HG02938 (cell line): Measurements from ENCODE around the gene SLFN12.
"Not testable (repeated sequence)": the region's sequence is repeated elsewhere in the genome, so short reads cannot be mapped to it uniquely, and the experiment has no call there.

Experiments
- ATAC-seq: cut with Tn5 transposase; IDR thresholded peaks from one replicate; pipeline ENCODE4 v1.9.1; 2021; ENCODE audit warnings: mild to moderate bottlenecking, moderate library complexity; ENCODE audit not compliant: unreplicated experiment

The SLFN12 gene

DNA sequence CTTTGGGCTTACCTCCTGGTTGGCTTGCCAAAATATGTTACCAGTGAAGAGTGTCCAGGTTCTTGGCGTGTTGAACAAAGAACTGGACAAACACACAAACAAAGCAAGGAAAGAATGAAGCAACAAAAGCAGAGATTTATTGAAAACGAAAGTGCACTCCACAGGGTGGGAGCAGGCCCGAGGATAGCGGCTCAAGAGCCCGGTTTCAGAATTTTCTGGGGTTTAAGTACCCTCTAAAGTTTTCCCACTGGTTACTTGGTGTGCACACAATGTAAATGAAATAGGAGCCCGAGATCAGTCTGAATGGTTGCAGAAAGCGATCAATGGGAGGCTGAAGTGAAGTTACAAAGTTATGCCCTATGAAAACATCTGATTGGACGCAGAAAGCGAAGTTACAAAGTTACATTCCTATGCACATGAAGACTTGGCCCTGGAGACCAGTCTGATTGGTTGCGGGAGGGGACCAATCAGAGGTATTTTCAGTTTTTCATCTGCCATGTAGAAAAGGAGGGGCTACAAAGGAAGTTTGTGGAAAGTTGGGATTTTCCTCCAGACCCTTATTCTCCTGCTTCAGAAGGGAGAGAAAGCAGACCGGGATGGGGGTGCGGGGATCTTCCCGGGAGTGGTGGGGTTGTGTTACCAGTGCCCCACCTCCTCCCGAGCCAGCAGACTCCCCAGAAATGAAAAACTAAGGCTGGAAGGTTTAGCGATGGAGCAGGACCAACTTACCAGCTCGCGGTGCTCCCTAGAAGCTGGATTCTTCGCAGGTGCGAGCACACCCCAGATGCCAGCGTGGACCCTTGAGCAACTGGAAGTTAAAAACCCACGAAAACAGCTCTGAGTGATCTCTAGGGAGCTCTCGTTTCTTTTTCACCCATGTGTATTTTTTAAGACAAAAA lies at the start of gene SLFN12:
SLFN12 (minus strand) TSS at position 325 of the 899 bp plus-strand sequence. CDS start 9,472 bp downstream, outside the sequence.
- no peak for ATAC-seq

DNA sequence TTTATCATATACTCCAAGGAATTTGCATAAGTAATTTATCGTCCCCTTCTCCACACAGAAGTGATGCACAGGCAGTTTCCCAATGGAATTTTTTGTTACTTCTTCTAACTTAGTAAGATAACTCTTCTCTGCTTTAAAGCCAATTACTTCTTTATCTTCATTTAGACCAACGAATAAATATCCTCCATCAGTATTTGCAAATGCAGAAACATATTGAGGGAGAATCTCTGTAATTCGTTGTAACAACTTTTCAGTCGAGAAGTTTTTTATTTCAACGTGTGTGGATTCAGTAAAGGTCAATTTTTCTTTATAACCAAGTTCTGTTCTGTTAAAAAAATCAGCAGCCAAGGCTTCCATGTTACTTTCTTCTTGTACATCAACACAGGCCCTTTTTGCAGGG lies 47.0 kb upstream of the SLFN12 start:
- no peak for ATAC-seq

GRCh38 chr17:35477248-35477647 lies 44.9 kb upstream of the SLFN12 start:
- no peak for ATAC-seq

GRCh38 chr17:35476283-35476820 lies 44.1 kb upstream of the SLFN12 start:
- ATAC-seq = no peak

DNA sequence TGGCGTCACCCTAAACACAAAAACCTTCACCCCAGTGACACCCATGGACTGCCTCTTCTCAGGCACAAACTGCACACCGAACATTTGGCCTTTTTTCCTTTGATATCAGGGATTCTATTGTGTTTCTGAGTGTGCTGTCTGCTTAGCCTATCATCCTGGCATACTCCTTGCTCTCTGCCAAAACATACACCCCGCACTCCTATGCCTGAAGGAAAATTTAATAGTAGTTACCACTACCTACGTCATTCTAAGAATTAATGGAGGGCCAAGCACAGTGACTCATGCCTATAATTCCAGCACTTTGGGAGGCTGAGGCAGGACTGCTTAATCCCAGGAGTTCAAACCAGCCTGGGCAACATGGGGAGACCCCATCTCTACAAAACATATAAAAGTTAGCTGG lies 36.2 kb upstream of the SLFN12 start:
- ATAC-seq = no peak

GRCh38 chr17:35467824-35468223 lies 35.5 kb upstream of the SLFN12 start:
- ATAC-seq = no peak

GRCh38 chr17:35460354-35460851 lies 28.1 kb upstream of the SLFN12 start:
- no peak for ATAC-seq

DNA sequence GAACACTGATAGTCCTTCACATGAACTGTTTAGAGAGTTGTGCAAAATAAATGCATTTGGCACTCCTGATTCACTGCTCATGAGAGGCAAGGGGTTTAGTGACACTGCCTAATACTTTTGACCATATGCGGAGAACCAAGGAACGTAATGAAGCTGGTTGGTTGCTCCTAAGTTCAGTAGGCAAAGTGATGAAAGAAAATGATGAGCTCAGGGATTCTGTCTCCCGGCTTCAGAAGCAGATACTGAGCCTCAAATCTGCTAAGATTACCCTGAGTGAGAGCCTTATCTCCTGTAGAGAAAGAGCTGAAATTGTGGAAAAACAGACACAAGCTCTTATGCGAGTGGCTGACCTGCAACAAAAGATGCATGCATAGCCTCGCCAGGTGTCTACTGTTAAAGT lies 21.7 kb upstream of the SLFN12 start:
- not testable (repeated sequence) for ATAC-seq

DNA sequence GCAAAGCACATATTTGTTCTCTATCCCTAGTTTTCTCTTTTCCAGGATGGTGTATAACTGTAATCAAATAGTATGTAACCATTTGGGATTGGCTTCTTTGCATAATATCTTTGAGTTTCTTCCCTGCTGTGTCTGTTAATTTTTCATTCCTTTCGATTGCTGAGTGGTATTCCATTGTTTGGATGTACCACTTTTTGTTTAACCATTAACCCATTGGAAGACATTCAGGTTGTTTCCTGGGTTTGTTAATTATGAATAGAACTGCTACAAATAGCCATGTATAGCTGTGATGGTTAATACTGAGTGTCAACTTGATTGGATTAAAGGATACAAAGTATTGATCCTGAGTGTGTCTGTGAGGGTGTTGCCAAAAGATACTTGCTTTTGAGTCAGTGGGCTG lies 20.9 kb upstream of the SLFN12 start:
- ATAC-seq = no peak

GRCh38 chr17:35449371-35449931 lies 17.2 kb upstream of the SLFN12 start:
- ATAC-seq = peak; percentile 36

DNA sequence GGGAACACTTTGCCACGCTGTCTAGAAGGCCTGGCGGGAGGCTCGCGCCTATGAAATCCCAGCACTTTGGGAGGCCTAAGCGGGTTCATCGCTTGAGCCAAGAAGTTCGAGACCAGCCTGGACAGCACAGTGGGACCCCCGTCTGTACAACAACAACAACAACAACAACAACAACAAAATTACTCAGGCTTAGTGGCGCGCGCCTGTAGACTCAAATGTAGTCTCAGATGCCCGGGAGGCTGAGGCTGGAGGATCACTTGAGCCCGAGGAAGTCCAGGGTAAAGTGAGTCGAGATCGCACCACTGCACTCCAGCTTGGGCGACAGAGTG lies 16.6 kb upstream of the SLFN12 start:
- no peak for ATAC-seq

DNA sequence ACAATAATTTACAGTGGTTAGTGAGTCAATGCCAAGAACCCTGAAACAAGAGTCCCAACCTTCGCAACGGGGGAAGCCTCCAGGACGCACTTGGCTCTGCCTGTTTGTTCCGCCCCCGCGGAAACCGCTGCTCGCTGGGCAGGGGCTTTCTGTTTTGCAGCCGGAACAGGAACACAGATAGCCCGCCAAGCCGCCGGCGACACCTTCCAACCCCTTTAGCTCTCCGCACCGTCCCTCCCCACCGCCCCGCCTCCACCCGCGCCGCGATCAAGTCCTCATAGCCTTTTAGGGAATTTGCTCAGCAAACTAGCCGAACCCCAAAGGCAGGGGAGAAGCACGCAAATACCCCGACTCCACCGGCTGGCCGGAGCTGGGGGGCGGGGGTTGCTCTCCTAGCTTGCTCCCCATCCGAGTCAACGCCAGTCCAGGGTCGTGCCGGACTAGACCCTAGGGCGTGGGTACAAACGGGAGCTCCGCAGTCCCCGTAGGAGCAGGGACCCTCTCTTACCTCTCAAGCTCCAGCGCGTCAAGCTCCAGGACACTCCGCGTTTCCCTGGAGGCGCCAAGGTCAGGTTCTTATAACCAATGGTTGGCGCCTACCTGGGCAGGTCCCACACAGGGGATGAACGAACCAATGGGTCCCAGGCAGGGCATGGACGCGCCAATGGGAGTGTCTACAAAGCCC lies 16.1 kb upstream of the SLFN12 start, which contains the start of gene SLFN13:
SLFN13 (minus strand) TSS at position 553 of the 685 bp plus-strand sequence. CDS start 3,086 bp downstream, outside the sequence.
- peak; percentile 61 for ATAC-seq

DNA sequence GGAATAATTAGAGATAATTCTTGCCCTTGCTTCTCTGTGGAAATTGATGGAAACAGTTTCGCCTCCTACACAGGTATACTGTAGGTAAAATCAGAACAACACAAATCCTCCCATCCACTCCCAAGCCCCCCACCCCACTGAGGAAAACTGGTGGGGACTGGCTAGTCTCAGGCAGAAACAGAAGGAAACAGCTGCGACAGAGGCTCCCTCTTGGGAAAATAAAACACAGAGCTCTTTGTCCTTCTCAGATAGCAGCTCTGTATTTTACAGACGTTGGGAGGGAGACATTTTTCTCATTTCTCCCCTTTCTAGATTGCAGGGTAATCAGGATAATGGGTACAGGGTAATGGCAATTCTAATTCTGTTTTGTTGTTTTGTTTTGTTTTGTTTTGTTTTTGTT lies 15.2 kb upstream of the SLFN12 start:
- ATAC-seq = no peak

GRCh38 chr17:35438433-35438832 lies 6.1 kb upstream of the SLFN12 start:
- ATAC-seq = no peak

DNA sequence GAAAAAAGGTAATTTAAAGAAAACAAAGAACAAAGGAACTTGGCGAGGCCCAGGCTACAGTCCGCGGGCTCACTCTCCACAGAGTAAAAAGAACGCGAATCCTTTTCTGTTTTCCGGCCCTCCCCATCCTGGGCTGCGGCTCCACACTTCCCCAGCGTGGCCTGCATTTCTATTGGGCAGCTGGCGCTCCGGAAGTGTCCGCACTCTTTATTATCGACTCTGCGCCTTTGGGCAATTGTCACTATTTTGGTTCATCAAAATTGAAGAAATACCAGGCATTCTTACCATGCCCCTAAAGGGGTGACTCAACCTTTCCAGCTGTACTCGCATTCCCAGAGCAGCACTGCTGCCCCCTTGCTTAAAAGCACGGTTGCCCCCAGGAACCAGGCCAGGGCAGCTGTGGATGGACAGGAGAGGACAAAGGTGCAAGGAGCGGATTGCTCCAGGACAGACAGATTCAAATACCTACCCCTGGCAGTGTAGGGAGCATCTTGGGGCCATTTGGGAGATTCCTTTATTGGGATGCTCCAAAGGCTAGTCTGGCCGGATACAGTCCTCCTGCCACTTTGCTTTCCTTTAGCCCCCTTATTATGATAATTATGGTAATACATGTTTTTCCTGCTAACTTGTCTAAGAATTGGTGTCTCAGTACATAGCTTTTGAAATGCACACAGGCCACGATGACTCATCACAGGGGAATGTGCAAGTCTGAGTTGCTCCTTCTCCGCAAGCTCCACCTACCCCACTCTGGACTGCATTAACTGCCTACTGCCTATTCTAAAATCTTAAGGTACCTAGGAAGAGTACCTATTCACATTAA lies 985 bp upstream of the SLFN12 start:
- ATAC-seq = no peak

- ATAC-seq = no peak
Measured at GRCh38 chr17:35429702-35430101, 2.6 kb downstream of the SLFN12 start.

GRCh38 chr17:35428229-35428628 lies 4.1 kb downstream of the SLFN12 start:
- ATAC-seq = no peak

GRCh38 chr17:35423761-35424160 lies 8.5 kb downstream of the SLFN12 start:
- ATAC-seq = no peak

DNA sequence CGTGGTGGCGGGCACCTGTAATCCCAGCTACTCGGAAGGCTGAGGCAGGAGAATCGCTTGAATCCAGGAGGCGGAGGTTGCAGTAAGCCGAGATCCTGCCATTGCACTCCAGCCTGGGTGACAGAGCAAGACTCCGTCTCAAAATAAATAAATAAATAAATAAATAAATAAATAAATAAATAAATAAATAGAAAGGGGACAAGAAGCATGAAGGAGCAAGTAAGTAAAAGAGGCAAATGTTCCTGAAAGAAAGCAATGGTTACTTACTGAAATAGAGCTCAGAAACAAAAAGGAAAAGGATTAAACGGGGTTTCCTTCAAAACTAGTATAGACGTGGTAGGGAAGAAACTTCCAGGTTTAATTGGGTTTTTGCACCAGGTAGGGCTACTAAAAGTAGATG lies 11.2 kb downstream of the SLFN12 start:
- not testable (repeated sequence) for ATAC-seq

GRCh38 chr17:35416659-35417058 lies 15.6 kb downstream of the SLFN12 start:
- no peak for ATAC-seq
